ENCODE results near the gene RFNG. TPM values are rescaled to one million over a fixed set of nuclear protein-coding genes. Genes with fewer than 3 reads are reported as not detected.

RFNG gene
- total RNA-seq, 1 experiment from 2014 or later: 40.4 TPM

DNA sequence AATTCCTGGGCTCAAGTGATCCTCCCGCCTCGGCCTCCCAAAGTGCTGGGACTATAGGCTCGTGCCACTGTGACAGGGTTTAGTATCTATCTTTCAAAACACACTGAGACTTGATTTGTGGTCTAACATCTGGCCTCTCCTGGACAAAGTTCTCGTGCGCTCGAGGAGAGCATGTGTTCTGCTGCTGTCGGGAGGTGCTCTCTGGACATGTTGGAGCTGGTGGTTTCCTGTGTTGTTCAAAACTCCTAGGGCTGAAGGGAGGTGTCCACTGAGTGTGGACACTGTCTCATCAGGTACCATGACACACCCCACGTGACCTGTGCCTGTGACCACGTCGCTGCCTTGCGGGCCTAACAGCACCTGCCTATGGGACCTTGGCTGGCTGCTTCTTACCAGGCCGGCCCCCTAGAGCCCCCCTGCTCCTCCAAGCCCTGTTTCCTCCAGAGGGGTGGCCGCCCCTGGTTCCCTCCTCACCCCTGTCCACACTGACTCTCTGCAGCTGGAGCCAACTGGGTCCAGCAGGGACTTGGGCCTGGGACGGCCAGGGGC lies 5.6 kb downstream of the RFNG start:
- no peaks in the 10 kb centered on the region for H3K4me1 ChIP-seq (replicated peaks; ENCODE audit: insufficient read depth)
- no peaks in the 10 kb centered on the region for H3K79me2 ChIP-seq (ENCODE audit: low read depth)
- no peaks in the 10 kb centered on the region for H3K36me3 ChIP-seq (ENCODE audit: low read depth)
- H3K27ac ChIP-seq: no peak overlapping the region
- ChIA-PET POLR2A (ENCODE audit: unreplicated experiment) (no interaction called here), CTCF (no interaction called here)
- H3K9me2 ChIP-seq (ENCODE audit: insufficient read depth): no peaks in the 10 kb centered on the region
- H4K20me1 ChIP-seq (ENCODE audit: insufficient read depth): no peaks in the 10 kb centered on the region
- H3K4me2 ChIP-seq: no peak overlapping the region
- no peaks in the 10 kb centered on the region for H3K27me3 ChIP-seq (ENCODE audit: insufficient read depth, low read depth)
- no peak overlapping the region for H3K4me3 ChIP-seq
- H2AFZ ChIP-seq: no peak overlapping the region
- no peak for TF ChIP-seq EZH2 (IDR thresholded peaks at IDR 0.05; ENCODE audit: low read depth)
- TF ChIP-seq, protein P1, sequence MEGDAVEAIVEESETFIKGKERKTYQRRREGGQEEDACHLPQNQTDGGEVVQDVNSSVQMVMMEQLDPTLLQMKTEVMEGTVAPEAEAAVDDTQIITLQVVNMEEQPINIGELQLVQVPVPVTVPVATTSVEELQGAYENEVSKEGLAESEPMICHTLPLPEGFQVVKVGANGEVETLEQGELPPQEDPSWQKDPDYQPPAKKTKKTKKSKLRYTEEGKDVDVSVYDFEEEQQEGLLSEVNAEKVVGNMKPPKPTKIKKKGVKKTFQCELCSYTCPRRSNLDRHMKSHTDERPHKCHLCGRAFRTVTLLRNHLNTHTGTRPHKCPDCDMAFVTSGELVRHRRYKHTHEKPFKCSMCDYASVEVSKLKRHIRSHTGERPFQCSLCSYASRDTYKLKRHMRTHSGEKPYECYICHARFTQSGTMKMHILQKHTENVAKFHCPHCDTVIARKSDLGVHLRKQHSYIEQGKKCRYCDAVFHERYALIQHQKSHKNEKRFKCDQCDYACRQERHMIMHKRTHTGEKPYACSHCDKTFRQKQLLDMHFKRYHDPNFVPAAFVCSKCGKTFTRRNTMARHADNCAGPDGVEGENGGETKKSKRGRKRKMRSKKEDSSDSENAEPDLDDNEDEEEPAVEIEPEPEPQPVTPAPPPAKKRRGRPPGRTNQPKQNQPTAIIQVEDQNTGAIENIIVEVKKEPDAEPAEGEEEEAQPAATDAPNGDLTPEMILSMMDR (conservative IDR thresholded peaks at IDR 0.05): no peak
- no peak for DNase-seq
- H3K9me3 ChIP-seq (ENCODE audit: insufficient read depth, low read depth): no peaks in the 10 kb centered on the region
- no peaks in the 10 kb centered on the region for H3F3A ChIP-seq (ENCODE audit: insufficient read depth, low read depth)
- BruUV-seq (replicated peaks): no TSS peak
- intact Hi-C loops (cut with micrococcal nuclease; ENCODE audit: unreplicated experiment): no loop called here

DNA sequence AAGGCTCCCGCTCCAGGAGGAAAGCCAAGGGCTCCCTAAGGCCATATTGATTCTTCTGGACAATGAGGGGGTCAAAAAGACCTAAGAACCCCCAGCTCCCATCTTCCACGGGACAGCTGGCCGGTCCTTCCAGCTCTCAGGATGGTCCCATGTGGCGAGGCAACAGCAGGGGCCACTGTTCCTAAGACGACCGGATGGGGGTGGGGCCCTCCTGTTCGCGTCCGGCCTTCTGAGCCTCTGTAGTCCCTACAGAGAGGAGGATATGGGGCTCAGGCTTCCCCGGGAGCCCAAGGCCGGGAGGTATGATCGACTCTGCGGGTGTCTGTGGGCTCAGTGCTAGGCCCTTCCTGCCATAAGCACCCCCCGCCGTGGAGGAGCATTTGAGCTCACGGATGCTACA lies 8.1 kb downstream of the RFNG start:
- DNase-seq: no peak
- Histone ChIP-seq H3K4me1 (replicated peaks; ENCODE audit: insufficient read depth) (no peaks in the 10 kb centered on the region), H3K4me3 (no peak overlapping the region), H3K27me3 (ENCODE audit: insufficient read depth, low read depth) (no peaks in the 10 kb centered on the region), H3K36me3 (ENCODE audit: low read depth) (no peaks in the 10 kb centered on the region), H3F3A (ENCODE audit: insufficient read depth, low read depth) (no peaks in the 10 kb centered on the region), H3K27ac (no peak overlapping the region), H3K79me2 (ENCODE audit: low read depth) (no peaks in the 10 kb centered on the region), H4K20me1 (ENCODE audit: insufficient read depth) (no peaks in the 10 kb centered on the region), H2AFZ (no peak overlapping the region), H3K9me3 (ENCODE audit: insufficient read depth, low read depth) (no peaks in the 10 kb centered on the region), H3K9me2 (ENCODE audit: insufficient read depth) (no peaks in the 10 kb centered on the region), H3K4me2 (no peak overlapping the region)
- intact Hi-C loops (cut with micrococcal nuclease; ENCODE audit: unreplicated experiment): no loop called here
- CTCF ChIA-PET: no interaction called here
- TF ChIP-seq EZH2 (IDR thresholded peaks at IDR 0.05; ENCODE audit: low read depth): no peak
- POLR2A ChIA-PET (ENCODE audit: unreplicated experiment): no interaction called here
- no TSS peak for BruUV-seq (replicated peaks)

DNA sequence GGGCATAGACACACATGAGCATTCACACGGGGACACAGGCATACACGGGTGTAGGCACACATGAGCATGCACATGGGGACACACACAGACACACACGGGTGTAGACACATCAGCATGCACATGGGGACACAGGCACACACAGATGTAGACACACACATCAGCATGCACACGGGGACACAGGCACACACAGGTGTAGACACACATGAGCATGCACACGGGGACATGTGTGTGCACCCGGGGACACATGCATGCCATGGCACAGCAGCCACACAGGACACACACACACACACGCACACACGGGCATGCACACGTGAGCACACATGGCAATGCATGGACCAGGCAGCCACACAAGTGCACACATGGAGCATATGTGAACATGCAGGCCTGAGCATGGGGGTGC lies 9.0 kb downstream of the RFNG start:
- Histone ChIP-seq H3K4me3 (no peak overlapping the region), H3K4me2 (no peak overlapping the region), H3K27me3 (ENCODE audit: insufficient read depth, low read depth) (no peaks in the 10 kb centered on the region), H2AFZ (no peak overlapping the region), H3K79me2 (ENCODE audit: low read depth) (no peaks in the 10 kb centered on the region), H3K9me3 (ENCODE audit: insufficient read depth, low read depth) (no peaks in the 10 kb centered on the region), H3F3A (ENCODE audit: insufficient read depth, low read depth) (peaks cover 4% of the 10 kb centered on the region; the same call in 1 of the 2 replicates), H3K4me1 (replicated peaks; ENCODE audit: insufficient read depth) (no peaks in the 10 kb centered on the region), H3K36me3 (ENCODE audit: low read depth) (no peaks in the 10 kb centered on the region), H4K20me1 (ENCODE audit: insufficient read depth) (no peaks in the 10 kb centered on the region), H3K9me2 (ENCODE audit: insufficient read depth) (no peaks in the 10 kb centered on the region), H3K27ac (no peak overlapping the region)
- no peak for DNase-seq
- BruUV-seq (replicated peaks): no TSS peak
- ChIA-PET POLR2A (ENCODE audit: unreplicated experiment) (no interaction called here), CTCF (no interaction called here)
- no peak for TF ChIP-seq EZH2 (IDR thresholded peaks at IDR 0.05; ENCODE audit: low read depth)
- TF ChIP-seq, protein P1 (conservative IDR thresholded peaks at IDR 0.05): no peak
- intact Hi-C loops (cut with micrococcal nuclease; ENCODE audit: unreplicated experiment): no loop called here

Measured in PC-9 (cell line).